Gastroesophageal sphincter (tissue), 4 donors: ENCODE results near the gene PTK6. TPM values are rescaled to one million over a fixed set of nuclear protein-coding genes. Genes with fewer than 3 reads are reported as not detected.

Source experiments
- ATAC-seq: fragments of 150-250 bp; one replicate; pipeline ENCODE4 v1.9.1; 2016; ENCODE audit warnings: mild to moderate bottlenecking, moderate library complexity
- H3K27ac ChIP-seq, 4 donors: fragments of 200-600 bp; sonication (generic) in 3 of 4; 1 replicate in 3 of 4; 2 replicates in 1 of 4; pipeline ENCODE4 v1.5.1; 2016 to 2019
- H3K27me3 ChIP-seq: fragments of 200-600 bp; sonication (generic); one replicate; pipeline ENCODE4 v1.5.1; 2019
- H3K36me3 ChIP-seq, 2 donors: fragments of 200-600 bp; sonication (generic); one replicate each; pipeline ENCODE4 v1.5.1; 2019; ENCODE audit warnings: control low read depth in 1 of 2
- H3K4me1 ChIP-seq, 3 donors: fragments of 200-600 bp; sonication (generic); 1 replicate in 2 of 3; 2 replicates in 1 of 3; pipeline ENCODE4 v1.5.1; 2016 to 2019; ENCODE audit warnings: control low read depth in 2 of 3
- H3K4me3 ChIP-seq, 2 donors: fragments of 200-600 bp; sonication (generic); one replicate each; pipeline ENCODE4 v1.5.1; 2019; ENCODE audit warnings: mild to moderate bottlenecking in 1 of 2, moderate library complexity in 1 of 2
- H3K9me3 ChIP-seq, 3 donors: fragments of 200-600 bp; sonication (generic); one replicate each; pipeline ENCODE4 v1.5.1; 2017 to 2019; ENCODE audit warnings: control low read depth in 2 of 3
- CTCF ChIP-seq, 4 experiments: fragments of 200-600 bp in 2 of 4; fragments of 450-650 bp in 2 of 4; sonication (generic) in 1 of 4; IDR thresholded peaks; one replicate each; pipeline ENCODE4 v1.5.1; 2017 to 2019; ENCODE audit warnings: antibody characterized with exemption in 4 of 4, mild to moderate bottlenecking in 2 of 4, moderate library complexity in 2 of 4
- EP300 ChIP-seq: sonication (generic); formaldehyde crosslinking; IDR thresholded peaks from one replicate; pipeline ENCODE4 v1.6.1; 2017; ENCODE audit warnings: antibody characterized with exemption, mild to moderate bottlenecking
- POLR2A ChIP-seq, 2 donors: fragments of 450-650 bp; IDR thresholded peaks; one replicate each; pipeline ENCODE4 v1.6.1; 2017; ENCODE audit warnings: antibody characterized with exemption in 2 of 2, mild to moderate bottlenecking in 2 of 2, moderate library complexity in 1 of 2
- POLR2AphosphoS5 ChIP-seq: sonication (generic); formaldehyde crosslinking; IDR thresholded peaks from one replicate; pipeline ENCODE4 v1.6.1; 2017; ENCODE audit warnings: antibody characterized with exemption
- whole genome bisulfite sequencing, 2 donors: methylation state at CpG; one replicate each; pipeline ENCODE4 v1.1.5; 2018; ENCODE audit warnings: low coverage in 1 of 2; 5-methylcytosine and 5-hydroxymethylcytosine counted together
- total RNA-seq, 4 donors: library from RNA; depleted of rRNA; stranded (reverse); fragments of >200 nt; gene quantifications; one replicate each; pipeline ENCODE4 v1.1.0, GENCODE V29; 2016

PTK6 gene
- total RNA-seq, 4 donors from 2014 or later: 0.13 to 2.1 (median 0.42) TPM; not detected in 1

GRCh38 chr20:63497138-63497945 is 39.8 kb downstream of the PTK6 start:
- no peak overlapping the region for H3K4me3 ChIP-seq

GRCh38 chr20:63496596-63497120 is 40.5 kb downstream of the PTK6 start:
- H3K4me3 ChIP-seq: peak overlapping the region in 1 of 2 donors; percentile 39
- H3K27ac ChIP-seq: no peak overlapping the region
- no peaks in the 10 kb centered on the region for H3K9me3 ChIP-seq
- peaks cover 73% of the 10 kb centered on the region for H3K27me3 ChIP-seq
- ATAC-seq: peak; percentile 15
- no peak for TF ChIP-seq CTCF (IDR thresholded peaks at IDR 0.05)
- TF ChIP-seq EP300: no peak
- TF ChIP-seq POLR2A (IDR thresholded peaks at IDR 0.05): no peak
- TF ChIP-seq POLR2AphosphoS5: no peak
- H3K4me1 ChIP-seq: peaks cover 0 to 44% (median 12%) of the 10 kb centered on the region in 3 donors
- H3K36me3 ChIP-seq: no peaks in the 10 kb centered on the region
- WGBS, 2 donors: no CpG with 5 or more reads among the region's 16 CpGs

More at GRCh38 chr20:63497138-63497945, 39.8 kb downstream of the PTK6 start:
- H3K4me1 ChIP-seq: peaks cover 0 to 48% (median 12%) of the 10 kb centered on the region in 3 donors
- TF ChIP-seq EP300: no peak
- TF ChIP-seq POLR2AphosphoS5: no peak
- TF ChIP-seq POLR2A (IDR thresholded peaks at IDR 0.05): no peak
- no peak for TF ChIP-seq CTCF (IDR thresholded peaks at IDR 0.05)
- no peaks in the 10 kb centered on the region for H3K9me3 ChIP-seq
- peaks cover 80% of the 10 kb centered on the region for H3K27me3 ChIP-seq
- WGBS, 2 donors: 91% methylated on average over 4 of the region's 20 CpGs; no CpG with 5 or more reads in 1 of the 2 donors
- no peaks in the 10 kb centered on the region for H3K36me3 ChIP-seq
- no peak overlapping the region for H3K27ac ChIP-seq
- ATAC-seq: no peak

- WGBS, 2 donors: 0% methylated on average over 1 of the region's 48 CpGs; no CpG with 5 or more reads in 1 of the 2 donors
- peaks cover 0 to 44% (median 12%) of the 10 kb centered on the region in 3 donors for H3K4me1 ChIP-seq
- H3K36me3 ChIP-seq: no peaks in the 10 kb centered on the region
- peaks cover 72% of the 10 kb centered on the region for H3K27me3 ChIP-seq
- peak overlapping the region in 1 of 2 donors; percentile 39 for H3K4me3 ChIP-seq
- H3K27ac ChIP-seq: no peak overlapping the region
- no peaks in the 10 kb centered on the region for H3K9me3 ChIP-seq
- TF ChIP-seq POLR2AphosphoS5: no peak
- peak in 3 of 4 experiments; percentile 71 to 96 (median 87) for TF ChIP-seq CTCF (IDR thresholded peaks at IDR 0.05)
- ATAC-seq: peak; percentile 68
These were observed 41.2 kb downstream of the PTK6 start for GRCh38 chr20:63495741-63496595.

DNA sequence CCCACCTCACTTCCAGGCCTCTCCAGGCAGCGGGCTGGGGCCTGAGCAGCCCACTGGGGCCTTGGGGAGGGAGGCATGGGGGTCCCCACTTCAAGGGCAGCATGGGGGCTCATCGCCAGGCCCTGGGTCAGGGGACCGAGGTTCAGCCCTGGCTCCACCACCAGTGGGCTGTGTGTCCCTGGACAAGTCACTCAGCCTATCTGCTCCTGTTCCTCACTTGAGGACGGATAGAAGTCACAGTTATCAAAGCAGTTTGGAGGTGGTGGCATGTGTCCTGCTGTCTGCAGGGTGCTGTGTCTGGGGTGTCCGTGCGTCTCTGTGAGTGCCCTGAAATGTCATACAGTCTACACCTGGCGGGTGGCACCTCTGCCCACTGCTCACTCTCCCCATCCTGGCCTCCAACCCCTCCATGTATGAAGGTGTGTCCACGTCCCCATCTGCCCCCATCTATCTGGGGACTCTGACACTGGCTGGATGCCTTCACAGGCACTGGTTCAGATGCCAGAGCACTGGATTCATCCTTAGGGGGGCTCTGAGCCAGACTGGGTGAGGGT is 41.9 kb downstream of the PTK6 start:
- Histone ChIP-seq H3K4me1 (peaks cover 0 to 44% (median 12%) of the 10 kb centered on the region in 3 donors), H3K9me3 (no peaks in the 10 kb centered on the region), H3K4me3 (no peak overlapping the region), H3K27ac (no peak overlapping the region), H3K36me3 (no peaks in the 10 kb centered on the region), H3K27me3 (peaks cover 72% of the 10 kb centered on the region)
- no CpG with 5 or more reads among the region's 8 CpGs for WGBS, 2 donors
- no peak for ATAC-seq
- TF ChIP-seq CTCF (IDR thresholded peaks at IDR 0.05) (no peak), POLR2AphosphoS5 (no peak), EP300 (no peak), POLR2A (IDR thresholded peaks at IDR 0.05) (no peak)
